Ovary (tissue), 3 donors: ENCODE data around the gene KRT76.

Experiments used
- CTCF ChIP-seq, 3 donors: fragments of 450-650 bp in 2 of 3; fragments of 200-600 bp in 1 of 3; IDR thresholded peaks; one replicate each; pipeline versions ENCODE4 v1.5.1 to v1.8.0; 2016 to 2022; ENCODE audit warnings: antibody characterized with exemption in 3 of 3, mild to moderate bottlenecking in 1 of 3
- EP300 ChIP-seq: sonication (generic); formaldehyde crosslinking; IDR thresholded peaks from one replicate; pipeline ENCODE4 v1.6.1; 2017; ENCODE audit warnings: antibody characterized with exemption
- donor health status: DM: no; HTN: no; CAD: no.

- no peak for TF ChIP-seq EP300
- no peak for TF ChIP-seq CTCF (IDR thresholded peaks at IDR 0.05)
These were observed 37.0 kb upstream of the KRT76 start, which contains the start of gene KRT4 for GRCh38 chr12:52813885-52814709.
